Fibroblast of skin of right quadriceps (primary cell): ENCODE data around the gene ZNF66.
A peak's percentile ranks its signal among the peaks of the same experiment; 100 is the strongest.
"Not testable (repeated sequence)": the region's sequence is repeated elsewhere in the genome, so short reads cannot be mapped to it uniquely, and the experiment has no call there.

Experiments
- DNase-seq: peaks from one replicate; pipeline ENCODE4 v3.0.0-alpha.2; 2013

Gene ZNF66

DNA sequence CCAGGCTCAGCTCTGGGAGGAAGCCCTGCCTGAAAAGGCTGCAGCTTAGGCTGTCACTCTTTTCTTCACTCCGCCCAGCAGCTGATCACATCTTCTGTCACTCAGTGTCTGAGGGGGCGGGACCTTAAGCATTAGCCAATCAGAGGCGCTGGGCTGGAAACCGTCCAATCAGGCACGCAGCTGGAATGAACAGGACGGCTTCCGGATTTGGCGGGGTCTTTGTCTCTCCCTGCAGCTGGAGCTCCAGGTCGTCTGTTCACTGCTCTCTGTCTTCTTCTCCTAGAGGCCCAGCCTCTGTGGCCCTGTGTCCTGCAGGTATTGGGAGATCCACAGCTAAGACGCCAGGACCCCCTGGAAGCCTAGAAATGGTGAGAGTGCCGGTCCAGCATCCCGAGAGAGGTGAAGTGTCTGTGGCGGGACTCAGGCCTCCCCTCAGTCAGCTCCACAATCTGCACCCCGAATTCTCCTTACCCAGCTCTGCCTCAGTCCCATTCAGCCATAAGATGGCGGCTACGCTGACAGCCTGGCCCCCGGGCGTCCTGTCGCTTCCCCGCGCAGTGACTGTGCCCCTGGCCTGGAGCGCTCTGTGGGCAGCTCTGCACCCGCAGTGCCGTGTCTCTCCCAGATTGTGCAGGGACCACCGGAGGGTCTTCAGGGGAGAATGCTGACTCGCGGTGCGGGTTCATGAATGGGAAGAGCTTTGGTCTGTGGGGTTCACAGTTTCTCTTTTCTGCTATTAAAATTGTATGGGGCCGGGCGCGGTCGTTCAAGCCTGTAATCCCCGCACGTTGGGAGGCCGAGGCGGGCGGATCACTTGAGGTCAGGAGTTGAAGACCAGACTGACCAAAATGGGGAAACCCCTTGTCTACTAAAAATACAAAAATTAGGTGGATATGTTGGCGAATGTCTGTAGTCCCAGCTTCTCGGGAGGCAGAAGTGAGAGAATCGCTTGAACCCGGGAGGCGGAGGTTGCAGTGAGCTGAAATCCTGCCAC lies at the start of gene ZNF66:
TSS of gene ZNF66 (plus strand) at position 222 of the 994 bp plus-strand sequence. CDS start at position 366, 144 bp downstream.
- DNase-seq: peak; percentile 96

DNA sequence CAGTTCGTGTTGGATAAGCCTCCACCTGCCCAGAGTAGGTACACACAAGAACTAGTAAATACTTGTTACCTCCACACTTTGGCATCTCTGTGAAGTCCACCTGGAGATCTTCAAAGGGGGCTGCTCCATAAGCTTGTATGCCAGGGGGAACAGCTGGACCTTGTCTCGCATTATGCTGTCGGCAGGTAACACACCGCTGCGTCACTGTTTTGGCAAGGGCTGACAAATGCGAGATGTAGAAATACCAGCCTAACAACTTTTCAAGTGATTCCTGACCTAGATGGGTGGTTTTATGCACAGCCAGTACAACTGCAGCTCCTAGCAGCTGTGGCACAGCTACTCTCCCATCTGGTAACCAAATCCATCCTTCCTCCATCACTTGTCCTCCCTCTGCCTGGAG lies 25.9 kb upstream of the ZNF66 start:
- not testable (repeated sequence) for DNase-seq

DNA sequence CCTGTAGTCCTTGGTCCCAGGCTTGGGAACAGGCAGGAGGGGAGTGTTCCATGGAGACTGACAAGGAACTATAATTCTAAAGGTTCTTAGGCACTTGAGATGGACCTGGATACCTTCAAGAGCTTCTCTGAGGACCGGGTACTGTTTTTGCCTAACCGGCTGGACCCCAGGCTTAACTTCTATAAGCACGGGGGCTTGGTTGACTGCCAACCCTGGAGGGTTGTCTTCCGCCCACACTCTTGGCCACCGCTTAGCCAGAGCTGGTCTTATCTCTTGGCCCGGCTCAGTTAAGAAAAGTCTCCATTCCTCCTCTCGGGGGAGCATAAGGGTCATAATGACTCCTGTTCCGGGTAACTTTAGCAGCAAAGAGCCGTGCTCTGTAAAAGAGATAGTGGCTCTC lies 23.8 kb upstream of the ZNF66 start:
- DNase-seq: not testable (repeated sequence)

GRCh38 chr19:20769225-20769736 lies 6.8 kb upstream of the ZNF66 start:
- DNase-seq: not testable (repeated sequence)

GRCh38 chr19:20787786-20788185 lies 11.7 kb downstream of the ZNF66 start:
- DNase-seq: no peak

- no peak for DNase-seq
Measured at GRCh38 chr19:20791806-20792205, 15.7 kb downstream of the ZNF66 start.

GRCh38 chr19:20806311-20807262 lies 30.5 kb downstream of the ZNF66 start:
- DNase-seq: not testable (repeated sequence)

DNA sequence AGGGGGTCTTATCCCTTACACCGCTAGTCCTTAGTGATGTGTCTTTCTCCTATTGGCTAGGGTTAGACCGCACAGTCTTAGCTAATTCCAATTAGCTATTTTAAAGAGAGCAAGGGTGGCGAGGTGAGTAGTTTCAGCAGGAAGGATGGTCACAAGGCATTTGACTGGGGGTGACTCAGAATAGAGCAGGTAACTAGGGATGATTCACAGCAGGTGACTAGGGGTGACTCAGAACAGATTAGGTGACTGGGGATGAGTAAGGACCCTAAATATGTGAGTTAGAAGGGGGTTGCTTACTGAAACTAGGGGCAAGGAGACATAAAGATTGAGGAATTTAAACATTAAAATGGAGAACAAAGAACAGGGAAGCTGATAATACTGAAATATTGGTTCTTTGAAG lies 64.3 kb downstream of the ZNF66 start:
- DNase-seq: no peak
